Measurements from ENCODE around the gene TSFM. TPM values are rescaled to one million over a fixed set of nuclear protein-coding genes. Genes with fewer than 3 reads are reported as not detected.

TSFM gene
- total and polyA plus RNA-seq, 2 of the 4 experiments (the other 2 are of a cell fraction), result 11.5 to 14.0 TPM

GRCh38 chr12:57822392-57823130, 40.0 kb downstream of the TSFM start:
- H3K56ac ChIP-seq (ENCODE audit: extremely low read depth, insufficient read depth, low read length), result no peak overlapping the region
- no peak overlapping the region for H3K4ac ChIP-seq (ENCODE audit: low read depth, low read length)
- no peaks in the 10 kb centered on the region for H3K27me3 ChIP-seq (ENCODE audit: control insufficient read depth, insufficient read depth, low read length)
- dilution Hi-C loops (cut with HindIII; ENCODE audit: low sequenced_read_pairs, unreplicated experiment) (no loop called here), intact Hi-C loops (cut with micrococcal nuclease) (no loop called here), in situ Hi-C loops (cut with MboI; ENCODE audit: low sequenced_read_pairs) (no loop called here)
- TF ChIP-seq MAFK (IDR thresholded peaks at IDR 0.05; ENCODE audit: low read depth, low read length) (no peak), RFX5 (IDR thresholded peaks at IDR 0.05; ENCODE audit: low read depth, low read length) (no peak), POLR2A (IDR thresholded peaks at IDR 0.05; ENCODE audit: low read depth, low read length) (no peak), USF2 (IDR thresholded peaks at IDR 0.05; ENCODE audit: low read depth, low read length) (no peak), CHD1 (IDR thresholded peaks at IDR 0.05; ENCODE audit: low read depth, low read length) (no peak), CTCF (conservative IDR thresholded peaks at IDR 0.05; ENCODE audit: low read depth, low read length) (no peak), RCOR1 (IDR thresholded peaks at IDR 0.05; ENCODE audit: insufficient replicate concordance, low read length) (no peak), NFE2L2 (IDR thresholded peaks at IDR 0.05; ENCODE audit: low read depth, low read length) (no peak), CEBPB (IDR thresholded peaks at IDR 0.05; ENCODE audit: low read depth, low read length) (no peak), MAZ (IDR thresholded peaks at IDR 0.05; ENCODE audit: borderline replicate concordance, low read depth, low read length) (no peak), MXI1 (IDR thresholded peaks at IDR 0.05; ENCODE audit: borderline replicate concordance, low read depth, low read length) (no peak), FOS (IDR thresholded peaks at IDR 0.05; ENCODE audit: low read depth, low read length) (no peak), BHLHE40 (IDR thresholded peaks at IDR 0.05; ENCODE audit: low read depth, low read length) (no peak), SMC3 (IDR thresholded peaks at IDR 0.05; ENCODE audit: low read depth, low read length) (no peak), RAD21 (IDR thresholded peaks at IDR 0.05; ENCODE audit: low read length) (no peak), ELK1 (IDR thresholded peaks at IDR 0.05; ENCODE audit: borderline replicate concordance, low read depth, low read length) (no peak)
- H3K27ac ChIP-seq (ENCODE audit: insufficient read depth, low read length), result no peak overlapping the region
- no peak overlapping the region for H2BK120ac ChIP-seq (ENCODE audit: low read depth, low read length)
- ChIA-PET POLR2A (ENCODE audit: unreplicated experiment) (no interaction called here), CTCF (no interaction called here)
- ATAC-seq (ENCODE audit: low read depth), result no peak
- no peak overlapping the region for H4K8ac ChIP-seq (ENCODE audit: low read depth in 2 of 2, low read length in 2 of 2)
- no peak overlapping the region for H2AK9ac ChIP-seq (replicated peaks; ENCODE audit: low read depth, low read length, poor library complexity)
- DNase-seq, result no peak
- 86% methylated on average over 2 of the region's 10 CpGs; no CpG with 5 or more reads in 1 of the 2 experiments for WGBS, 2 experiments (ENCODE audit: extremely low coverage in 2 of 2, insufficient read length in 1 of 2)
- no peak overlapping the region for H4K5ac ChIP-seq (ENCODE audit: low read depth, low read length)
- peaks cover 42 to 69% of the 10 kb centered on the region in 2 experiments for H3K79me1 ChIP-seq (ENCODE audit: low read depth in 1 of 2, low read length in 2 of 2)
- H2BK5ac ChIP-seq (ENCODE audit: low read depth, low read length, poor library complexity, severe bottlenecking), result no peak overlapping the region
- no peak overlapping the region for H3K18ac ChIP-seq (ENCODE audit: low read depth, low read length)
- H3K9ac ChIP-seq (ENCODE audit: low read depth, low read length), result no peak overlapping the region
- no TSS peak for BruUV-seq (replicated peaks)
- H2AFZ ChIP-seq (replicated peaks; ENCODE audit: low read length, poor library complexity), result no peak overlapping the region
- H3K14ac ChIP-seq (replicated peaks; ENCODE audit: low read depth, low read length), result no peak overlapping the region
- no peak overlapping the region for H2AK5ac ChIP-seq (ENCODE audit: low read depth, low read length)
- no peak overlapping the region for H3K23ac ChIP-seq (ENCODE audit: low read depth, low read length)
- H3K4me2 ChIP-seq (ENCODE audit: low read depth, low read length), result no peak overlapping the region
- H2BK20ac ChIP-seq (ENCODE audit: low read depth, low read length), result no peak overlapping the region
- no peaks in the 10 kb centered on the region for H3K9me3 ChIP-seq (ENCODE audit: control insufficient read depth, insufficient read depth, low read length)
- H3K4me1 ChIP-seq (ENCODE audit: control insufficient read depth, insufficient read depth, low read length), result no peaks in the 10 kb centered on the region
- no peak overlapping the region for H3K4me3 ChIP-seq (ENCODE audit: insufficient read depth, low read depth, low read length)
- H2BK15ac ChIP-seq (ENCODE audit: low read depth, low read length), result no peak overlapping the region
- H3K9me1 ChIP-seq (ENCODE audit: insufficient read depth, low read length), result peaks cover 3% of the 10 kb centered on the region; the same call in 1 of the 2 replicates
- H4K20me1 ChIP-seq (ENCODE audit: insufficient read depth, low read length), result peaks cover 53% of the 10 kb centered on the region
- H4K91ac ChIP-seq (ENCODE audit: insufficient read depth, low read depth, low read length), result no peak overlapping the region
- peaks cover 87% of the 10 kb centered on the region for H3K36me3 ChIP-seq (ENCODE audit: control insufficient read depth, insufficient read depth, low read length)
